ENCODE results near the gene CERS4. TPM values are rescaled to one million over a fixed set of nuclear protein-coding genes. Genes with fewer than 3 reads are reported as not detected.

The CERS4 gene
- total and polyA plus RNA-seq, 2 experiments from 2014 or later, result 68.5 to 109 TPM

DNA sequence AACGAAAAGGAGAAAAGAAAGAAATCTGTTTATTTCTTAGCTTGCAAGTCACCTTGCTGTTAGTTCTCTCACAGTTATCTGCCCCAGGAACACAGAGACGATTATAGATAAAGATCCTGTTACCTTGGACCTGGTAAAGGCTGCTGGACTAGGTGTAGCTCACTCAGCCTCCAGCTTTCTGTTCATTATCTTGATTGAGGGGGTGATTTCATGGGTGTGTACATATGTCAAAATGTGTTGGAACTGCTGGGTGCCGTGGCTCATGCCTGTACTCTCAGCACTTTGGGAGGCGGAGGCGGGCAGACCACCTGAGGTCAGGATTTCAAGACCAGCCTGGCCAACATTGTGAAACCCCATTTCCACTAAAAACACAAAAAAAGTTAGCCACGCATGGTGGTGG, 27.9 kb downstream of the CERS4 start:
- ATAC-seq (no peak), DNase-seq (ENCODE audit: low spot score) (no peak)
- TF ChIP-seq, protein P1, sequence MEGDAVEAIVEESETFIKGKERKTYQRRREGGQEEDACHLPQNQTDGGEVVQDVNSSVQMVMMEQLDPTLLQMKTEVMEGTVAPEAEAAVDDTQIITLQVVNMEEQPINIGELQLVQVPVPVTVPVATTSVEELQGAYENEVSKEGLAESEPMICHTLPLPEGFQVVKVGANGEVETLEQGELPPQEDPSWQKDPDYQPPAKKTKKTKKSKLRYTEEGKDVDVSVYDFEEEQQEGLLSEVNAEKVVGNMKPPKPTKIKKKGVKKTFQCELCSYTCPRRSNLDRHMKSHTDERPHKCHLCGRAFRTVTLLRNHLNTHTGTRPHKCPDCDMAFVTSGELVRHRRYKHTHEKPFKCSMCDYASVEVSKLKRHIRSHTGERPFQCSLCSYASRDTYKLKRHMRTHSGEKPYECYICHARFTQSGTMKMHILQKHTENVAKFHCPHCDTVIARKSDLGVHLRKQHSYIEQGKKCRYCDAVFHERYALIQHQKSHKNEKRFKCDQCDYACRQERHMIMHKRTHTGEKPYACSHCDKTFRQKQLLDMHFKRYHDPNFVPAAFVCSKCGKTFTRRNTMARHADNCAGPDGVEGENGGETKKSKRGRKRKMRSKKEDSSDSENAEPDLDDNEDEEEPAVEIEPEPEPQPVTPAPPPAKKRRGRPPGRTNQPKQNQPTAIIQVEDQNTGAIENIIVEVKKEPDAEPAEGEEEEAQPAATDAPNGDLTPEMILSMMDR (conservative IDR thresholded peaks at IDR 0.05; ENCODE audit: low read depth in 2 of 2), result no peak
- no peak for TF ChIP-seq CREB1 (CRISPR knock-in tag; IDR thresholded peaks at IDR 0.05; ENCODE audit: low read depth)
- TF ChIP-seq NANOG (IDR thresholded peaks at IDR 0.05; ENCODE audit: borderline replicate concordance), result no peak
- TF ChIP-seq ZNF114 (CRISPR knock-in tag; IDR thresholded peaks at IDR 0.05), result no peak
- no peak for TF ChIP-seq POLR2AphosphoS5 (IDR thresholded peaks at IDR 0.05; ENCODE audit: low read depth)
- TF ChIP-seq JUNB (IDR thresholded peaks at IDR 0.05; ENCODE audit: unreplicated experiment), result no peak
- TF ChIP-seq, protein P2, sequence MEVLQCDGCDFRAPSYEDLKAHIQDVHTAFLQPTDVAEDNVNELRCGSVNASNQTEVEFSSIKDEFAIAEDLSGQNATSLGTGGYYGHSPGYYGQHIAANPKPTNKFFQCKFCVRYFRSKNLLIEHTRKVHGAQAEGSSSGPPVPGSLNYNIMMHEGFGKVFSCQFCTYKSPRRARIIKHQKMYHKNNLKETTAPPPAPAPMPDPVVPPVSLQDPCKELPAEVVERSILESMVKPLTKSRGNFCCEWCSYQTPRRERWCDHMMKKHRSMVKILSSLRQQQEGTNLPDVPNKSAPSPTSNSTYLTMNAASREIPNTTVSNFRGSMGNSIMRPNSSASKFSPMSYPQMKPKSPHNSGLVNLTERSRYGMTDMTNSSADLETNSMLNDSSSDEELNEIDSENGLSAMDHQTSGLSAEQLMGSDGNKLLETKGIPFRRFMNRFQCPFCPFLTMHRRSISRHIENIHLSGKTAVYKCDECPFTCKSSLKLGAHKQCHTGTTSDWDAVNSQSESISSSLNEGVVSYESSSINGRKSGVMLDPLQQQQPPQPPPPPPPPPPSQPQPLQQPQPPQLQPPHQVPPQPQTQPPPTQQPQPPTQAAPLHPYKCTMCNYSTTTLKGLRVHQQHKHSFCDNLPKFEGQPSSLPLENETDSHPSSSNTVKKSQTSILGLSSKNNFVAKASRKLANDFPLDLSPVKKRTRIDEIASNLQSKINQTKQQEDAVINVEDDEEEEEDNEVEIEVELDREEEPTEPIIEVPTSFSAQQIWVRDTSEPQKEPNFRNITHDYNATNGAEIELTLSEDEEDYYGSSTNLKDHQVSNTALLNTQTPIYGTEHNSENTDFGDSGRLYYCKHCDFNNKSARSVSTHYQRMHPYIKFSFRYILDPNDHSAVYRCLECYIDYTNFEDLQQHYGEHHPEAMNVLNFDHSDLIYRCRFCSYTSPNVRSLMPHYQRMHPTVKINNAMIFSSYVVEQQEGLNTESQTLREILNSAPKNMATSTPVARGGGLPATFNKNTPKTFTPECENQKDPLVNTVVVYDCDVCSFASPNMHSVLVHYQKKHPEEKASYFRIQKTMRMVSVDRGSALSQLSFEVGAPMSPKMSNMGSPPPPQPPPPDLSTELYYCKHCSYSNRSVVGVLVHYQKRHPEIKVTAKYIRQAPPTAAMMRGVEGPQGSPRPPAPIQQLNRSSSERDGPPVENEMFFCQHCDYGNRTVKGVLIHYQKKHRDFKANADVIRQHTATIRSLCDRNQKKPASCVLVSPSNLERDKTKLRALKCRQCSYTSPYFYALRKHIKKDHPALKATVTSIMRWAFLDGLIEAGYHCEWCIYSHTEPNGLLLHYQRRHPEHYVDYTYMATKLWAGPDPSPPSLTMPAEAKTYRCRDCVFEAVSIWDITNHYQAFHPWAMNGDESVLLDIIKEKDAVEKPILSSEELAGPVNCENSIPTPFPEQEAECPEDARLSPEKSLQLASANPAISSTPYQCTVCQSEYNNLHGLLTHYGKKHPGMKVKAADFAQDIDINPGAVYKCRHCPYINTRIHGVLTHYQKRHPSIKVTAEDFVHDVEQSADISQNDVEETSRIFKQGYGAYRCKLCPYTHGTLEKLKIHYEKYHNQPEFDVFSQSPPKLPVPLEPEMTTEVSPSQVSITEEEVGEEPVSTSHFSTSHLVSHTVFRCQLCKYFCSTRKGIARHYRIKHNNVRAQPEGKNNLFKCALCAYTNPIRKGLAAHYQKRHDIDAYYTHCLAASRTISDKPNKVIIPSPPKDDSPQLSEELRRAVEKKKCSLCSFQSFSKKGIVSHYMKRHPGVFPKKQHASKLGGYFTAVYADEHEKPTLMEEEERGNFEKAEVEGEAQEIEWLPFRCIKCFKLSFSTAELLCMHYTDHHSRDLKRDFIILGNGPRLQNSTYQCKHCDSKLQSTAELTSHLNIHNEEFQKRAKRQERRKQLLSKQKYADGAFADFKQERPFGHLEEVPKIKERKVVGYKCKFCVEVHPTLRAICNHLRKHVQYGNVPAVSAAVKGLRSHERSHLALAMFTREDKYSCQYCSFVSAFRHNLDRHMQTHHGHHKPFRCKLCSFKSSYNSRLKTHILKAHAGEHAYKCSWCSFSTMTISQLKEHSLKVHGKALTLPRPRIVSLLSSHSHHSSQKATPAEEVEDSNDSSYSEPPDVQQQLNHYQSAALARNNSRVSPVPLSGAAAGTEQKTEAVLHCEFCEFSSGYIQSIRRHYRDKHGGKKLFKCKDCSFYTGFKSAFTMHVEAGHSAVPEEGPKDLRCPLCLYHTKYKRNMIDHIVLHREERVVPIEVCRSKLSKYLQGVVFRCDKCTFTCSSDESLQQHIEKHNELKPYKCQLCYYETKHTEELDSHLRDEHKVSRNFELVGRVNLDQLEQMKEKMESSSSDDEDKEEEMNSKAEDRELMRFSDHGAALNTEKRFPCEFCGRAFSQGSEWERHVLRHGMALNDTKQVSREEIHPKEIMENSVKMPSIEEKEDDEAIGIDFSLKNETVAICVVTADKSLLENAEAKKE (CRISPR knock-in tag; IDR thresholded peaks at IDR 0.05), result no peak
- no peak for TF ChIP-seq EZH2 (IDR thresholded peaks at IDR 0.05; ENCODE audit: low read depth, unreplicated experiment)
- no peak for TF ChIP-seq REST (IDR thresholded peaks at IDR 0.05; ENCODE audit: unreplicated experiment)
- no peak for TF ChIP-seq ZNF331 (CRISPR knock-in tag; IDR thresholded peaks at IDR 0.05; ENCODE audit: low read depth)
- no peak for TF ChIP-seq EZH2phosphoT487 (IDR thresholded peaks at IDR 0.05; ENCODE audit: unreplicated experiment)
- TF ChIP-seq STAT1 (IDR thresholded peaks at IDR 0.05; ENCODE audit: unreplicated experiment), result no peak
- TF ChIP-seq, protein P3, sequence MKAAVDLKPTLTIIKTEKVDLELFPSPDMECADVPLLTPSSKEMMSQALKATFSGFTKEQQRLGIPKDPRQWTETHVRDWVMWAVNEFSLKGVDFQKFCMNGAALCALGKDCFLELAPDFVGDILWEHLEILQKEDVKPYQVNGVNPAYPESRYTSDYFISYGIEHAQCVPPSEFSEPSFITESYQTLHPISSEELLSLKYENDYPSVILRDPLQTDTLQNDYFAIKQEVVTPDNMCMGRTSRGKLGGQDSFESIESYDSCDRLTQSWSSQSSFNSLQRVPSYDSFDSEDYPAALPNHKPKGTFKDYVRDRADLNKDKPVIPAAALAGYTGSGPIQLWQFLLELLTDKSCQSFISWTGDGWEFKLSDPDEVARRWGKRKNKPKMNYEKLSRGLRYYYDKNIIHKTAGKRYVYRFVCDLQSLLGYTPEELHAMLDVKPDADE (IDR thresholded peaks at IDR 0.05), result no peak
- Mint-ChIP-seq H3K4me1 (peaks cover 15% of the 10 kb centered on the region), H3K9me3 (peaks cover 3% of the 10 kb centered on the region; the same call in 2 of the 3 replicates), H3K36me3 (ENCODE audit: low read depth) (peaks cover 35% of the 10 kb centered on the region), H3K27ac (no peak overlapping the region), H3K4me3 (no peak overlapping the region), H3K27me3 (ENCODE audit: insufficient read depth, low read depth, poor library complexity) (peaks cover 16% of the 10 kb centered on the region)
- no peaks in the 10 kb centered on the region; the same call in 1 of the 2 replicates for H3F3A ChIP-seq (replicated peaks; ENCODE audit: low read depth)
- H4K20me1 ChIP-seq (replicated peaks; ENCODE audit: insufficient read depth), result peaks cover 14% of the 10 kb centered on the region
- peaks cover 16% of the 10 kb centered on the region for H3K79me2 ChIP-seq (replicated peaks; ENCODE audit: insufficient read depth)
- no peak overlapping the region for H3K27ac ChIP-seq (ENCODE audit: low read depth)
- peaks cover 13% of the 10 kb centered on the region for H3K4me1 ChIP-seq (ENCODE audit: insufficient read depth)
- H3K9me2 ChIP-seq (ENCODE audit: insufficient read depth), result no peaks in the 10 kb centered on the region
- H3K27me3 ChIP-seq (ENCODE audit: insufficient read depth), result no peaks in the 10 kb centered on the region
- no peaks in the 10 kb centered on the region; the same call in 1 of the 2 replicates for H3K36me3 ChIP-seq (ENCODE audit: insufficient read depth)
- no peak overlapping the region for H3K4me3 ChIP-seq
- H3K4me2 ChIP-seq, result no peak overlapping the region
- H2AFZ ChIP-seq, result no peak overlapping the region
